ENCODE measurements around the gene PADI3. TPM values are rescaled to one million over a fixed set of nuclear protein-coding genes. Genes with fewer than 3 reads are reported as not detected.

Gene PADI3
- total RNA-seq, 1 donor from 2014 or later, result 1.1 TPM

DNA sequence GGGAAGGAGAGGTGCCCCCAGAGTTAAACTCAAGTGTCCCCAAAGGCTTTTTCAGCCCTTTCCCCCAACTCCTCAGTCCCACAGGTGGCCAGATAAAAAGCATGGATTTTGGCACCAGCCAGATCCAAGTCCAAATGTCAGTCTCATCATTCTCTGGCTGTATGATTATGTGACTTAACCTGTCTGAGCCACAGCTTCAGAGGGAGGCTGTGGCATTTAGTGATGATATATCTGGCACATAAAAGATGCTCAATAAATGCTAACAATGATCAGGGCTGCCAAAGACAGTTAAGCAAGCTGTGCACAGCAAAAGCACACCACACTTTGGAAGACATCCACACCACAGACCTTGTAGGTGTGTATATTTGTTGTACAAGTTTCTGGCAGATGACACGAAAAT, 5.6 kb upstream of the PADI3 start:
- DNase-seq, result no peak

DNA sequence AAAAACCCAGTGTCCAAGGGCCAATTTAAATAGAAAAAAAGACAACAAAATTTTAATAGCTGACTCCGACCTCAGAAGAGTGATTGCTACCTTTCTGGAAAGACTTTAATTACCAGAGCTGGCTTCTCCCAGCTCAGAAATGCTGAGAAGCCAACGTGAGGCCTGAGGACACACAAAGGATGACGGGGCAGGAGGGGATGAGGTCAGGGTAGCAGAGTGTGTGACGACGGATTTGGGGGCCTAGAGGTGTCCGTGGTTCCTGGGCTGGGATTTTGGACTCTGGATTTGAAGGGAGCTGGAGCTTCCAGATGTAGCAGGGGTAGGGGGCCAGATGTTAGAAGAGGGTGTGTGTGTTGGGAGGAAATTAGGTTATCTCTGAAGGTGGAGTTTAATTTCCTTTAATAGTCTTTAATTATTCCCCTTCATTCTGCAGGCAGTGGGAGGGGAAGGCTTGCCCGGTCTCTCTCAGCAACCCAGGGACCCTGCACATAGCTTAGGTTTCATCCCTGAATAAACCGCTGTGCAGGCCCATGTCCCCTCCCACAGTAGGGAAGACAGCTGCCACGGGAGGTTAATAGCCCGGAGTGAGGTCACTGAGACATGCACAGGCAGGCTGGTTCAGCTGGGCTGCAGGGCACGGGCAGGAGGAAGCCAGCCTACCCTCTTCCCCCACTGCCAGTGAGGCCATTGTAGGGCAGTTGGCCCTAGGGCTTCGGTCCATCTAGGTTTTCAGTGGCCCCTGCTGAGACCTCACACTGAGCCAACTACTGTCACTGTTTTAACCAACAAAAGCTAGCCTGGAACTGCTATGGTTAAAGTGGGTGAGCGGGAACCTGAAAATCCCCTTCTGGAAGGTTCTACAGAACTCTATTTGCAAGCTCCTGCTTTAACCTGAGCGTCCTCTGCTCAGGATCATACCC, 3.8 kb upstream of the PADI3 start:
- DNase-seq, result peak; percentile 82

DNA sequence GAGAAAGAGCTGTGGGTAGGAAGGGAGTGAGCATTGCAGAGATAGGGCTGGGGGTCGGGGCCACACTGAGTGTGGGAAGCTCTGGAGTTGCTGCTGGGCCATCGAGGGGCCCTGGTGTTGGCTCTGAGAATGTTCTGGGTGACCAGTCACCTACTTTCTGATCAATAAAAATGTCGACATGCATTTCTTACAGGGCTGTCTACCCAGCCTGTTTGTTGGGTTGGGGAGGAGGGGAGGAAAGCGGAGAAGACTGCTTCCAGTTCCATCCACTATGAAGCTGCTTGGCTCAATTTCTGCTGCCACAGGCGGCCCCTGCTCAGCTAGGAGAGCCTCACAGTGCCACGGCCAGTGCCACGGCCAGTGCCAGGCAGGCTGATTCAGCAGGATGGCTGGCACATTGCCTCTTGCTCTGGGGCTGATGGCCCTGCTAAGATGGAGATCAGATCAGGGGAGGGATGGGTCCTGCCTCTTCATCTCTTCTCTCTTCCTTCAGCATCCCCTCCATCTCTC, 3.0 kb upstream of the PADI3 start:
- no peak for DNase-seq

DNA sequence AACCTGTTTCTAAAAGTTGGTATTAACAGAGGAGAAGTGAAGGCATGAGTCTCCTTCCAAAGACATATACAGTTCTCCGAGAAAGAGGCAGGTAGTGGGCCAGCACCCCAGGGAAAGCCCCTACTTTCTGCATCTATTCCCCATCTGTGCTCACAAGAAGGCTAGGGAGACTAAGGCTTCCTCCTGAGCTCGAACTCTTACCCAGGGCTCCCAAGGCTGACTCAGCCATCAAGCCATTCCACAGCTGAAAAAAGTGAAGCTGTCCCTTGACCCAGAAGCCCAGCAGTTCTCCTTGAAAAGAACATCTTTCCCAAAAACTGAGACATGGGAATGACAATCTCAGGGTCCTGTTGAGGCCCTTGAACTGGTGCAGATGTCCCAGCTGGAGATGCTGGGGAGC, 1.9 kb upstream of the PADI3 start:
- DNase-seq, result no peak

DNA sequence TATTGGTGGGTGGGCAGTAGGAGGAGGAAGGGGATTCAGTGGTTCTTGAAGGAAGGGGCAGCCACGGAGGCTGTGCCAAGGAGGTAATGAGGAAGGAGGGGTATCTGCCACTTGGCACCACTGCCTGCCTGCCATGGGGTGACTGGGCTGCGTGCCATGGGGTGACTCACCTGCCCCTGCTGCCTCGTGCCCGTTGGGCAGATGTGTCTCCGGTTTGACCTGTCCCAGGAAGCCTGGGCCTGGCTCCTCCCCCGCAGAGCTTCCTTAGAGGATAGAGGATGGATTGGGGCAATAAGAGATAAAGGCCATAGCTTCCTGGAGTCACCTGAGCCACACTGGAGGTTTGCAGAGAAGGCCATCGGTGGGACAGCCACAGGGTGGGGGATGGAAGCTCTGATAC, 1.7 kb downstream of the PADI3 start:
- DNase-seq, result no peak

DNA sequence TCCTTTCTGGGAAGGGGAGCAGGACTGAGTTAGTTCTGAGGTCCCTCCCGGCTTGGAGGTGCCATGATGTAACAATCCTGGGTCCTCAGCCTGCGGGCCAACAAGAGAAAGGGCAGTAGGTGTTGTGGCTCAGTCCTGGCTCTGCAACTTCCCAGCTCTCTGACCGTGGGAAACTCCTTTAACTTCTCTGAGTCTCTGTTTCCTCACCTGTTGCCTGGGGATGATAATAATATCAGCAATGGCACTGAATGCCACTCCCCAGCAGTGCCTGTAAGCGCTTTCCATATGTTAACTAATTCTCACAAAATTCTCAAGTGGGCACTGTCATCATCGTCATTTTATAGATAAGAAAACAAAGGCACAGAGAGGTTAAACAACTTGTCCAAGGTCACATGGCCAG, 2.3 kb downstream of the PADI3 start:
- DNase-seq, result no peak

DNA sequence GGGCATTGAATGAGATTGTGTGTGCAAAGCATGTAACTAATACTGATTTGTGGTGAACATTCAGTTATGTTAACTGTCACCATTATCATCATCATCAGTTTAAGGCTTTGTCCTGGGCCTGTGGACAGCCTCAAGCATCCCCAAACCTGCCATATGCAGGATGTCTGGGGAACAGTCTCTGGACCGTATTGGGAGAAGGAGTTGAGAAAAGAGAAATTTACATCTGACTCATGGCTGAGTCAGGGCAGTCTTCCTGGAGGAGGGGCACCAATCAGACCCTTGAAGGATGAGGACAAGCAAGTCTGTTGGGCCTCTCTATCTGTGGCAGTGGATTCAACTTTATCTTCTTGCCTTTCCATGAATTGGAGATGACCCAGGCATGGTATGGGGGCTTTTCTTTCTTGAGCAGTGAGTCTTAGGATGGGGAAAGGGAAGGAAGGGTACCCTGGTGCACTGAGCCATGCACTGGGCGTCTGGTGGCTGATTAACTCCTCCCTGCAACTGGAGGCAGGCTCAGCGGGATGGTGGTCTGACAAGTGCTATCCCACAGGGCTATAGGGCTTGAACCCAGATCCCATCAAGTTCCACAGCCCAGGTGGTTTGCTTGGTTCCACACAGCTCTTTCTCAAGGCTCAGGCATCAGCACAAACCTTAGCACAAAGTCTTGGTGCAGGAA, 2.9 kb downstream of the PADI3 start:
- DNase-seq, result no peak

DNA sequence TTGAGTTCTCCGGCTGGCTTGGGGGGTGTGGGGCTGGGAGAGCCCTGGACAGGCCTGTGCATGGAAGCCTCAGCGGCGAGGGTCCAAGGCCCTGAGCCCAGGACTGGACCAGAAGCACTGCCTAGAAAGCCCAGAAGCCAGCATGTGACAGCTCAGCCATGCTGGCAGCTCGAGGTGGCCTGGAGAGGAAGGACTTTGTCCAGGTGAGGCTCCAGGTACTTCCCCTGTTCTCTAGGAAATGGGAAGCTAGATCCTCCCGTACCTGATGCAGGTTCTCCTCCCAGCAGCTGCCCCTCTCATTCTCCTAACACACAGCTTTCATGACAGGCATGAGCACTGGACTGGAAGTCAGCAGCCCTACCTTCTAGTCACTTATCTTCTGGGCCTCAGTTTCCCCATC, 6.4 kb downstream of the PADI3 start:
- DNase-seq, result no peak

DNA sequence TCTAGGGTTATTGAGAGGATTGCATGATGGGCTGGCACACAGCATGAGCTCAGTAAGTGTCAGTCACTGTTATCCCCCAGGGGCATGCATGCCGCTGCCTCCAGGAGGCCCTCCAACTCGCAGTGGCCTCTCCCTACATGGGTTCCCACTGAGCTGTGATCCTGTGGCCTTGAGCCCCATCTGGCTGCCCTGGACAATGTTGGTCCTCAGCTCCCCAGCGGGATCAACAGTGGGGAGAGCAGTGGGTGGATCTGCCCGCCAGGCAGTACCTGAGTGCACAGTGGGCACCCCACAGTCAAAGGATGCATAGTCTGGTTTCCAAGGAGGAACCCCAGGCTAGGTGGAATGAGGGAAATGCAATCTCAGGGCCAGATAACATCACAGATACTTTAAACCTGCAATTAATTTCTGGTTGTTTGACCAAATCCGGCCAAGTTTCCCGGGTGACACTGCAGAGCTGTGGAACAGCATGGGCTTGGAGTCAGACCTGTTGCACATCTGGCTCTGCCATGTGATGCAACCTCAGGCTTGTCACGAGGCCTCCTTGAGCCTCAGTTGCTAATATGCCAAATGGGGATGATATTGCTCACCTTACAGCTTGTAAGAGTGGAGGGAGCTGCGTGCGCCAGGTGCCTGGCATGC, 9.3 kb downstream of the PADI3 start:
- DNase-seq, result no peak

DNA sequence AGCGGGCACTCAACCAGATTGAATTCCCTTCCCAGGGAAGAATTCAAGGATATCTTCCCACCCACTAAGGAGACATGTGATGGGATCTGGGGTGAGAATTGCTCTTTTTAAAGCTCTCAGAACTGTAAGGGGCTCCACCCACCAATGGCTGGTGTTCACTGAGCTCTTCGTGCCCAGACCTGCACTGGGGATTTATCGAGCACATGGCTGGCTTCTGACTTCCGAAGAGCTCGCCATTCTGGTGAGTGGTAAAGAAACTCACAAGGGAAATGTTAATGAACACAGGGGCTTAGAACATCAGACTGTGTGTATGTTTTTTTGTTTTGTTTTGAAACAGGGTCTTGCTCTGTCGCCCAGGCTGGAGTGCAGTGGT, 9.8 kb downstream of the PADI3 start:
- no peak for DNase-seq

DNA sequence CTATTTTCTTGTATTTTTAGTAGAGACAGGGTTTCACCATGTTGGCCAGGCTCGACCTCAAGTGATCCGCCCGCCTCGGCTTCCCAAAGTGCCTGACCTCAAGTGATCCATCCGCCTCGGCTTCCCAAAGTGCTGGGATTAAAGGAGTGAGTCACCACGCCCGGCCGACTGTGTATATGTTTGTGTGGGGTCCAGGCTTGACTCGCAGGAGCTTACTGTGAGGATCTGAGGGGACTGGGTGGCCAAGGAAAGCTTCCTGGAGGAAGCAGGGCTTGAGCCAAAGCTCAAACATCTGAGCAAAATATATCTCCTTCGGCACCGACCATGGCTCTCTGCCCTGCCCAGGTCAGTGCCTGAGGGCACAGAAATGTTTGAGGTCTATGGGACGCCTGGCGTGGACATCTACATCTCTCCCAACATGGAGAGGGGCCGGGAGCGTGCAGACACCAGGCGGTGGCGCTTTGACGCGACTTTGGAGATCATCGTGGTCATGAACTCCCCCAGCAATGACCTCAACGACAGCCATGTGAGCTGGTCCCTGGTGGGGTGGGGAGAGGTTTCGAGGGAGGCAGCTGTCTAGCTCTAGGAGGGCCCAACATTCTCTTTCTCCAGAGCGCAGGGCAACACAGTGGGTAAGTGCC, 10.5 kb downstream of the PADI3 start:
- no peak for DNase-seq

DNA sequence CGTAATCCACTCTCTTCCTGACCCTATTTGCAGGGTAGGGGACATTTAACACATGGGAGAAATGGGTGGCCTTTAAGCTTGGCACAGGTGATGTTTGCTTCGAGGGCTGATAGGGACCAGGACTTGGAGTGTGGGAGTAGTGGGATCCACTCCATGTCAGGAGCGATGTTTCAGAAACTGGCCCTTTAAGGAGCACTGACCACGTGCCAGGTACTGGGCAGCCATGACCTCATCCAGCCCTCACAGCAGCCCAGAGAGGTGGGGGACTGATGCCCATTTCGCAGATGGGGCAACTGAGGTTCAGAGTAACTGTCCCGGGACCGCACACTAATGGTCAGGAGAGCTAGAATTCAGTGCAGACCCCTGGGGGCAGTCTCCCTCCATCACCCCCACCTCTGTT, 11.4 kb downstream of the PADI3 start:
- no peak for DNase-seq

DNA sequence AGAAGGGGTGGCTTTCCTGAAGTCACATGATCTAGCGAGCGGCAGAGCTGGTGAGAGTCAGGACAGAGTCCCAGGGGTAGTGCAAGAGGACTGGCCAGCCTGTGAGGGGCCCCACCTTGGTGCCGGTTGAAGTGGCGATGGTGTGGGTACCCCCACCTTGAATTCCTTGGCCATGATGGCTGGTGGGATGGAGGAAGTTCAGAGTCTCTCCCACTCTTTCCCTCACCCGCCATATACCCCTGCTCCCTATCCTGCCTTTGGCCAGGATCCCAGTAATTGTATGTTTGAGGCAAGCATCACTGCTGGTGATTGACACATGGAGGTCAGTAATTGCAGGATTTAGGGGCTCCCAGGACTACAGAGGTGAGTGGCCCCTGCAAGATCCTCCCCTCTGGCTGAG, 11.8 kb downstream of the PADI3 start:
- no peak for DNase-seq

DNA sequence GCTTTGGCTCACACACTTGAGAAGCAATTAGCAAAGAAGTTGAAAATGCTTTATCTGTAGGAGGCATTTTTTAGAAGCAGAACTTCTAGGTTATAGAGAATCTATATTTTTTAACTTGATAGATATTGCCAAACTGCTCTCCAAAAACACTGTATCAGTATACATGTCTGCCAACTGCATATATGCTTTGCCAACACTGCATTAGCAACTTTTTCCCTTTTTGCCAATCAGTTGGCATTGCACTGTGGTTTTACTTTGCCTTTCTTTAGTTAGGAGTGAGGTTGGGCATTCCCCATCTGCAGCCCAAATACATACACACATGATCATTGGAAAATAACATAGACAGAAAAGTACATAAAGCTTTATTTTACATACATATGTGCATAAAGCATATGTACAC, 15.0 kb downstream of the PADI3 start:
- DNase-seq, result no peak

DNA sequence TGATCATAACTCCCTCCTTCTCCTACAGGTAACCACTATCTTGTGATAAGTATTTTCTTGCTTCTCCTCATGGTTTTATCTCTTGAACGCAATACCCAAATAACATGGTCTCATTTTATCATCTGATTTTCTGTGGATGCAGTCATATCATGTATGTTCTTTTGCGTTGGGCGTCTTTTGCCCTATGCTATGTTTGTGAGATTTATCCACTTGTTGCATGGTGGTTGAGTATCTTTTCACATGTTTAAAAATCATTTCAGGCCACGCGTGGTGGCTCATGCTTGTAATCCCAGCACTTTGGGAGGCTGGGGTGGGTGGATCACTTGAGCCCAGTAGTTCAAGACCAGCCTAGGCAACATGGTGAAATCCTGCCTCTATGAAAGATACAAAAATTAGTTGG, 15.6 kb downstream of the PADI3 start:
- no peak for DNase-seq

DNA sequence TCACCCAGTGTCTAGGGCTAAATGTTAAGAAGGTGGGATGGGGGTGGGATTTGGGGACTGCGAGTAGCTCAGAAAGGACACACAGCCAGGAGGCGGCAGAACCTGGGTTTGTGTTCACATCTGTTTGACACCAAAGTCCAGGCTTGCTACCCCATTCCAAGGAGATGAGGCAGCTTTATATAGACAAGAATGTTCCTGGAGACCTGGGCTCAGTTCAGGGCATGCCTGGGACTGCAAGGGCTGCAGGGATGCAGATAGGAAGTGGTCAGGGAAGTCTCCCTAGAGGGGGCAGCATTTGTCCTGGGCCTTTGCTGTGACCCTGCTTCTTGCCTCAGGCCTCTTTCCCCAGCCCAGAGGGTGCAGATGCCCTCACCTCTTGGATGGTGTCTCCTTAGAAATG, 16.3 kb downstream of the PADI3 start:
- no peak for DNase-seq

DNA sequence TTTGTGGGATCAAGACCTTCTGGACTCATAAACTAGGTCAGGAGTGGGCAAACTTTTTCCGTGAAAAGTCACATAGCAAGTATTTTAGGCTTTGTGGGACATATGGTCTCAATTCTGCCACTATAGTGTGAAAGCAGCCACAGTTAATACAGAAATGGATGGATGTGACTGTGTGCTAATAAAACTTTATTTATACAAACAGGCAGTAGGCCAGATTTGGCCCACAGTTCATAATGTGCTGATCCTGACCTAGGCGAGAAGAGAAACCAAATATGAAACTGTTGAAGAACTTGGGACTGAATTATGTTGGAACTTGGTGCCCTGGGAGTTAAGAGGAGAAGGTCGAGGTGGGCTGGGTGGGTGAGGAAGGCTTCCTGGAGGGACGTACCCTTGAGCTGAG, 17.1 kb downstream of the PADI3 start:
- no peak for DNase-seq

DNA sequence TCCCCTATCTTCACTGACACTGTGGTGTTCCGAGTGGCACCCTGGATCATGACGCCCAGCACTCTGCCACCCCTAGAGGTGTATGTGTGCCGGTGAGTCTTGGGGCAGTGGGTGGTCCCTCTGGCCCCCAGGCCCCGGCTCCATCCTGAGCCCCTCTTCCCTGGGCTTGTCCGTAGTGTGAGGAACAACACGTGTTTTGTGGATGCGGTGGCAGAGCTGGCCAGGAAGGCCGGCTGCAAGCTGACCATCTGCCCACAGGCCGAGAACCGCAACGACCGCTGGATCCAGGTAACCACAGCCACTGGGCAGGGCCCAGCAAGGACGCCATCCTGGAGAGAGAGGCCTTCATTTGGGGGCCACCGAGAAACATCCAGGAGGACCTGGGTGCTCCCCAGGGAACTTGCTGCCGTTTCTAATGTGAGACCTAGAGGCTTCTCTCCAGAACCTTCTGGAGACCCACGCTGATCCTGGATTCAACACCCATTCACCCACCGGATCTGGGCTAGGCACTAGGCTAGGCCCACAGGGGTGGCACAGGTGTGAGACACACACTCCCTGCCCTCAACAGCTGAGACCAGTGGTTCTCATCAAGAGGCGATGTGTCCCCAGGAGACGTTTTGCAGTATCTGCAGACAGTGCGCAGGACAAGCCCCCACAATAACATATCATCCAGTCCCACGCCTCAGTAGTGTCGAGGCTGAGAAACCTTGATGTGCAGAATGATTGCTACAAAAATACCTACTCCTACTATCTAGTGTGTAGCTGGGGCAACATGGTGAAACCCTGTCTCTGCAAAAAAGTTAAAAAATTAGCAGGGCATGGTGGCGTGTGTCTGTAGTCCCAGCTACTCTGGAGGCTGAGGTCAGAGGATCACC, 22.2 kb downstream of the PADI3 start:
- no peak for DNase-seq

DNA sequence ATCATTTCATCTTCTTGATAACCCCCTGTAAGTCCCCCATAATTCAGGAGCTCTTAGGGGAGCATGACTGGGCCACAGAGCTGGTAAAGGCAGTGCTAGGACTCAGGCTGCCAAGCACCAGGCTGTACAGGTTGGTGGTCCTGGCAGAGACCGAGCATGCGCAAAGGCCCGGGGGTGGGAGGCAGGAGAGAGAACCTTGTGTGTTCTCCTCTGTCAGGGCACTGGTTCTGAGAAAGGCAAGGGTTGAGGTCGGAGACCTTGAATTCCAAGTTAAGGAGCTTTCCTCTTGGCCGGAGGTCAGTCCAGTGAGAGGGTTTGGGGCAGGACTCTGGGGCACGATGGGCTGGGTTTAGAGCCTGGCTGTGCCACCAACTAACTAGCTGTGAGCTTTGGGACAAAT, 23.2 kb downstream of the PADI3 start:
- DNase-seq, result no peak

DNA sequence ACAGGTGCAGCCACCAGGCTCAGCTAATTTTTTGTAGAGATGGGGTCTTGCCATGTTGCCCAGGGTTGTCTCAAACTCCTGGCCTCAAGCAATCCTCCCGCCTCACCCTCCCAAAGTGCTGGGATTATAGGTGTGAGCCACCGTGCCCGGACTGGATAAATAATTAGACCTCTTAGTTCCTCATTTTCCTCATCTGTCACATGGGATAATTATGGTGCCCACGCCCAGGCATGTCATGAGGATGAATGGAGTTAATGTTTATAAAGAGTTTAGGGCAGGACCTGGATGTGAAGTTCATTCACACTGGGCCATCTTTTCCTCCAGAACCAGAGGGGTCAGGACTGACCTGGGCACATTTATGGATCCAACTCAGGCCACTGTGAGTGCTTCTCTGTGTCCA, 23.7 kb downstream of the PADI3 start:
- no peak for DNase-seq

DNA sequence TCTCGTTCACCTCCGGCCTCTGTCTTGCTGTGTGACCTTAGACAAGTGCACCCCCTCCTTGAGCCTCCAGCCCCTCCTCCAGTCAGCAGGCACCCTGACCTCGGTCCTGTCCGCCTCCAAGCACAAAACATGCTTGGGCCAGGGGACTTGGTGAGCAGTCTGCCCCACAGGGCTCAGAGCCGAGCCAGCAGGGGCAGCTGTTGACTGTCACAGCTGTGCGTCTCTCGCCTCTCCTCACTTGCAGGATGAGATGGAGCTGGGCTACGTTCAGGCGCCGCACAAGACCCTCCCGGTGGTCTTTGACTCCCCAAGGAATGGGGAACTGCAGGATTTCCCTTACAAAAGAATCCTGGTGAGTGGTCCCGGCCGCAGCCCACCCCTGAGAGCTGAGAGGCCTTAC, 24.2 kb downstream of the PADI3 start:
- DNase-seq, result no peak

All from tongue (tissue), 2 donors.